Thyroid gland (tissue), 4 donors: ENCODE data around the gene DOCK3.

Source experiments
- CTCF ChIP-seq, 6 experiments: fragments of 200-600 bp in 3 of 6; fragments of 450-650 bp in 3 of 6; sonication (generic) in 3 of 6; IDR thresholded peaks; one replicate each; pipeline ENCODE4 v1.5.1; 2016 to 2019; ENCODE audit warnings: antibody characterized with exemption in 6 of 6, mild to moderate bottlenecking in 2 of 6, inconsistent platforms in 1 of 6, moderate library complexity in 1 of 6
- POLR2A ChIP-seq, 2 donors: fragments of 450-650 bp; IDR thresholded peaks; one replicate each; pipeline ENCODE4 v1.6.1; 2017; ENCODE audit warnings: antibody characterized with exemption in 2 of 2, mild to moderate bottlenecking in 2 of 2, moderate library complexity in 1 of 2

- TF ChIP-seq POLR2A (IDR thresholded peaks at IDR 0.05) (no peak), CTCF (IDR thresholded peaks at IDR 0.05) (no peak)
Measured at GRCh38 chr3:50815844-50816243, 141.1 kb downstream of the DOCK3 start.
